ENCODE results near the gene FBXW7. TPM values are rescaled to one million over a fixed set of nuclear protein-coding genes. Genes with fewer than 3 reads are reported as not detected.

Gene FBXW7
- total and polyA plus RNA-seq, 2 of the 8 experiments (the other 6 are each of a cell fraction or from before 2014, with no cell fraction given): 6.0 to 26.7 TPM

DNA sequence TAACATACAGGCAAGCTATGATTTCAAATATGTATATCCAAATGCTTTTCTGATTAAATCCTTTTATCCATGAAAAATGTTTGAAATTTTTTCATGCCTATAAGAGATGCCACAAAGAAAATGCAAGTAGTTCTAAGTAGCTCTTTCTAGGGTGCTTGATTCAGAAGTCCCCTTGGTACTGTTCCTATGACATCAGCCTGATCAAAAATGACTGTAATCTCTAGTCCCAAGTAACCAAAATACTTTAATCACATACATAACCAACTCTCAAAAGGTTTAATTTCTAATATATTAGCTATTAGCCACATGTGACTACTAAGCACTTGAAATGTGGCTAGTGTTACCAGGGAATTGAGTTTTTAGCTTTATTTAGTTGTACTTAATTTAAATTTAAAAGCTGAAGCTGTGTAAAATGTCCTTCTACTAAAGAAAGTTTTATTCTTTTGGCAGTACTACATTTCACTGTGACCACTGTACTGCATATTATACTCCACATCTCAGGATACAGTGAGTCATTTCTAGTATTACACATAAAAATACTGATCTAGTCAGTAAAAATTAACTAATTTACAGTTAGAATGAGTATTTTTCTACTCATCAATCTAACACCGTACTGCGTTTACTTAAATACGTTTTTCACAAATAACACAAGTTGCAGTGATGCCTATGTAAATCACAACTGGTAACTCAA is 33.9 kb downstream of the FBXW7 start (continued):
- TF ChIP-seq FOSL1 (IDR thresholded peaks at IDR 0.05; ENCODE audit: insufficient read depth, low read depth, low read length) (no peak), CHD1 (IDR thresholded peaks at IDR 0.05; ENCODE audit: low read depth, low read length) (no peak), TBP (IDR thresholded peaks at IDR 0.05; ENCODE audit: low read depth, low read length) (no peak), NRF1 (IDR thresholded peaks at IDR 0.05; ENCODE audit: low read depth, low read length) (no peak), EGR1 (IDR thresholded peaks at IDR 0.05; ENCODE audit: borderline replicate concordance, low read depth, low read length) (no peak), HDAC2 (IDR thresholded peaks at IDR 0.05; ENCODE audit: borderline replicate concordance in 1 of 2, low read depth in 2 of 2, low read length in 2 of 2) (no peak), RNF2 (IDR thresholded peaks at IDR 0.05; ENCODE audit: borderline replicate concordance, low read depth, low read length, missing control alignments, poor library complexity, severe bottlenecking) (no peak), SIX5 (IDR thresholded peaks at IDR 0.05; ENCODE audit: low read depth, low read length) (no peak)
- TF ChIP-seq, protein P1, sequence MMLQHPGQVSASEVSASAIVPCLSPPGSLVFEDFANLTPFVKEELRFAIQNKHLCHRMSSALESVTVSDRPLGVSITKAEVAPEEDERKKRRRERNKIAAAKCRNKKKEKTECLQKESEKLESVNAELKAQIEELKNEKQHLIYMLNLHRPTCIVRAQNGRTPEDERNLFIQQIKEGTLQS (IDR thresholded peaks at IDR 0.05; ENCODE audit: insufficient read depth, low read depth, low read length): no peak
